ENCODE measurements around the gene CEBPA.

CEBPA gene

GRCh38 chr19:33251526-33252090 lies 50.7 kb downstream of the CEBPA start:
- no peak for TF ChIP-seq CTCF (conservative IDR thresholded peaks at IDR 0.05; ENCODE audit: control insufficient read depth, insufficient read depth, low read depth, low read length)

DNA sequence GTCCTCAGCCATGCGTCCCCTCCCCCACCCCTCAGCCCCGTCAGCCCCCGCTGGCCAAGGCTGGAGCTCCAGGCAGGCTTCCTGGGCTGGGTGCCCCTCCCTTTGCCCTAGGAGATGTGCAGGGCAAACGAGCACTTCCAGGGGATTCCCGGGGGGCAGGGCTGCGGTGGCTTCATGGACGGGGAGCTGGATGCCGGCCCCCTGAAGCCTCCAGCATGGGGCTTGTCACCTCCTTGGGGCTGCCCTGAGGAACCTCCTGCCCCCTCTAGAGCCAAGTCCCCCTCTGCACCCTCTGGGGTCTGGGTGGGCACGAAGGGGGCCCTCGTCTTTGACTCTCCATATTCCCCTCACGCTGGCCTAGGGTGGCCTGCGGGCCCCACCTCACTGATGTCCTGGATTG lies 51.3 kb downstream of the CEBPA start:
- DNase-seq (ENCODE audit: low read depth) = no peak
- no peak for TF ChIP-seq CTCF (conservative IDR thresholded peaks at IDR 0.05; ENCODE audit: control insufficient read depth, insufficient read depth, low read depth, low read length)
- no peak overlapping the region for H3K4me3 ChIP-seq (ENCODE audit: control insufficient read depth, low read depth, low read length)

More at GRCh38 chr19:33251526-33252090, 50.7 kb downstream of the CEBPA start:
- H3K4me3 ChIP-seq (ENCODE audit: control insufficient read depth, low read depth, low read length) = no peak overlapping the region
- DNase-seq (ENCODE audit: low read depth) = no peak

DNA sequence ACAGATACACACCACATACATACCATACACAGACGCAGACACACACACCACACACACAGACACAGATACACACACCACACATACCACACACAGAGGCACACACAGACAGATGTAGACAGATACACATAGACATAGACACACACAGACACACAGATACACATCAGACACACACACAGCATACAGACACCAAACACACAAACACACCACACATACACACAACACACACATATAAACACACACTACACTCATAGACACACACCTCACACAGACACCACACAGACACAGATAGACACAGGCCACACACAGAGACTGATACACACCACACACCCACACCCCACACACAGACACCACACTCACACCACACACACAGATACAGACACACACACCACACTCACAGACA lies 51.8 kb downstream of the CEBPA start:
- H3K4me3 ChIP-seq (ENCODE audit: control insufficient read depth, low read depth, low read length) = no peak overlapping the region
- DNase-seq (ENCODE audit: low read depth) = no peak
- no peak for TF ChIP-seq CTCF (conservative IDR thresholded peaks at IDR 0.05; ENCODE audit: control insufficient read depth, insufficient read depth, low read depth, low read length)

Measured in fibroblast of mammary gland (primary cell).